GF-D8 (cell line): ENCODE results near the gene RTF2.

Source experiments
- DNase-seq: peaks from one replicate; lab custom pipeline; 2025; lab: John Stamatoyannopoulos, UW

Gene RTF2

GRCh38 chr20:56438284-56438683, 30.1 kb upstream of the RTF2 start:
- DNase-seq = no peak

GRCh38 chr20:56439771-56440291, 28.6 kb upstream of the RTF2 start:
- no peak for DNase-seq

GRCh38 chr20:56440346-56441007, 27.9 kb upstream of the RTF2 start:
- DNase-seq = peak; percentile 11

GRCh38 chr20:56442389-56443365, 25.8 kb upstream of the RTF2 start:
- DNase-seq = peak; percentile 8

- DNase-seq = no peak
Observed at GRCh38 chr20:56443654-56444540, 24.5 kb upstream of the RTF2 start.

GRCh38 chr20:56445130-56445529, 23.3 kb upstream of the RTF2 start:
- DNase-seq = no peak

GRCh38 chr20:56445540-56445939, 22.9 kb upstream of the RTF2 start:
- DNase-seq = no peak

- no peak for DNase-seq
Observed at GRCh38 chr20:56447227-56447626, 21.2 kb upstream of the RTF2 start.

GRCh38 chr20:56449459-56449858, 19.0 kb upstream of the RTF2 start:
- no peak for DNase-seq

GRCh38 chr20:56451056-56451765, 17.2 kb upstream of the RTF2 start:
- DNase-seq = peak; percentile 4

GRCh38 chr20:56453352-56453751, 15.1 kb upstream of the RTF2 start:
- DNase-seq = peak; percentile 16

GRCh38 chr20:56454754-56455153, 13.7 kb upstream of the RTF2 start:
- no peak for DNase-seq

- DNase-seq = no peak
Observed at GRCh38 chr20:56458206-56458821, 10.1 kb upstream of the RTF2 start.

GRCh38 chr20:56460459-56460858, 8.0 kb upstream of the RTF2 start:
- DNase-seq = no peak

- no peak for DNase-seq
Observed at GRCh38 chr20:56461576-56461975, 6.9 kb upstream of the RTF2 start.

GRCh38 chr20:56463428-56463827, 5.0 kb upstream of the RTF2 start:
- DNase-seq = peak; percentile 57

GRCh38 chr20:56465997-56466396, 2.4 kb upstream of the RTF2 start:
- peak; percentile 68 for DNase-seq

- no peak for DNase-seq
Observed at GRCh38 chr20:56467968-56468315, 485 bp upstream of the RTF2 start.

- peak; percentile 2 for DNase-seq
Observed at GRCh38 chr20:56469077-56469449, 636 bp downstream of the RTF2 start.

GRCh38 chr20:56483970-56484369, 15.5 kb downstream of the RTF2 start:
- DNase-seq = peak; percentile 42

GRCh38 chr20:56487216-56487615, 18.8 kb downstream of the RTF2 start:
- peak; percentile 46 for DNase-seq
